B cell (primary cell): ENCODE data around the gene AAK1. TPM values are rescaled to one million over a fixed set of nuclear protein-coding genes. Genes with fewer than 3 reads are reported as not detected.

Experiments
- ATAC-seq: fragments of 200-7000 bp; cut with Tn5 transposase; one replicate; pipeline ENCODE4 v1.10.0; 2021; ENCODE audit warnings: low read depth, mild to moderate bottlenecking, moderate number of reproducible peaks, moderate library complexity
- CTCF ChIA-PET: fragments of 350-600 bp; sonication (Branson Sonifier 250); formaldehyde crosslinking; loops from one replicate; lab custom pipeline; 2021; ENCODE audit warnings: antibody characterized with exemption, inconsistent platforms; lab: Charles Lee
- POLR2A ChIA-PET: fragments of 350-600 bp; sonication (Branson Sonifier 250); formaldehyde crosslinking; loops from one replicate; lab custom pipeline; 2021; ENCODE audit warnings: antibody characterized with exemption; lab: Charles Lee
- DNase-seq: peaks from one replicate; pipeline ENCODE4 v3.0.0; 2013
- H2AFZ ChIP-seq: 2 replicates; pipeline ENCODE4 v1.6.1; 2012; ENCODE audit warnings: mild to moderate bottlenecking, low read depth, low read length; ENCODE audit not compliant: insufficient read depth, poor library complexity, severe bottlenecking
- H3K27ac ChIP-seq, 2 donors: 1 replicate in 1 of 2; 2 replicates in 1 of 2; pipeline ENCODE4 v1.5.1; 2012 to 2013; ENCODE audit warnings: low read length in 2 of 2, mild to moderate bottlenecking in 2 of 2, moderate library complexity in 1 of 2
- H3K27me3 ChIP-seq, 4 experiments: fragments of 200-600 bp in 1 of 4; sonication (generic) in 1 of 4; replicated peaks in 1 of 4; 1 replicate in 2 of 4; 2 replicates in 2 of 4; pipeline versions ENCODE4 v1.6.1 to v1.7.0; 2013 to 2016; ENCODE audit warnings: low read length in 3 of 4, mild to moderate bottlenecking in 2 of 4, mixed read lengths in 1 of 4, moderate library complexity in 1 of 4; ENCODE audit not compliant: insufficient read depth in 4 of 4, control insufficient read depth in 3 of 4; ENCODE audit errors: control extremely low read depth in 1 of 4
- H3K36me3 ChIP-seq, 2 experiments: replicated peaks in 1 of 2; 1 replicate in 1 of 2; 2 replicates in 1 of 2; pipeline versions ENCODE4 v1.6.1 to v1.7.1; 2013; ENCODE audit warnings: low read length in 1 of 2; ENCODE audit not compliant: insufficient read depth in 2 of 2, control insufficient read depth in 1 of 2; ENCODE audit errors: control extremely low read depth in 1 of 2, extremely low read depth in 1 of 2
- H3K4me1 ChIP-seq, 2 donors: fragments of 200-600 bp in 1 of 2; sonication (generic) in 1 of 2; 1 replicate in 1 of 2; 2 replicates in 1 of 2; pipeline versions ENCODE4 v1.5.1 to v1.6.1; 2013 to 2017; ENCODE audit warnings: low read length in 2 of 2; ENCODE audit not compliant: control insufficient read depth in 2 of 2, insufficient read depth in 2 of 2
- H3K4me2 ChIP-seq: replicated peaks from 2 replicates; pipeline ENCODE3; 2012; ENCODE audit warnings: mild to moderate bottlenecking, low read depth, low read length; ENCODE audit not compliant: poor library complexity, severe bottlenecking
- H3K4me3 ChIP-seq, 5 experiments: fragments of 200-600 bp in 1 of 5; sonication (generic) in 1 of 5; 1 replicate in 3 of 5; 2 replicates in 2 of 5; pipeline versions ENCODE4 v1.5.1 to v1.7.0; 2011 to 2016; ENCODE audit warnings: low read length in 4 of 5, mild to moderate bottlenecking in 4 of 5, low read depth in 2 of 5, control low read depth in 1 of 5, moderate library complexity in 1 of 5; ENCODE audit not compliant: insufficient read depth in 1 of 5; ENCODE audit errors: control extremely low read depth in 1 of 5, extremely low read depth in 1 of 5
- H3K79me2 ChIP-seq: fragments of 200-600 bp; sonication (generic); one replicate; pipeline ENCODE4 v1.6.0; 2016; ENCODE audit warnings: low read length; ENCODE audit not compliant: control insufficient read depth, insufficient read depth
- H3K9ac ChIP-seq: fragments of 200-600 bp; sonication (generic); 2 replicates; pipeline ENCODE4 v1.6.1; 2017; ENCODE audit warnings: mild to moderate bottlenecking, low read length, moderate library complexity
- H3K9me3 ChIP-seq, 3 donors: one replicate each; pipeline versions ENCODE4 v1.6.1 to v1.7.1; 2013; ENCODE audit warnings: low read length in 2 of 3; ENCODE audit not compliant: control insufficient read depth in 2 of 3, insufficient read depth in 1 of 3; ENCODE audit errors: control extremely low read depth in 1 of 3
- H4K20me1 ChIP-seq: 2 replicates; pipeline ENCODE4 v1.6.0; 2012; ENCODE audit warnings: mild to moderate bottlenecking, low read length; ENCODE audit not compliant: insufficient read depth, control insufficient read depth, poor library complexity, severe bottlenecking
- H3K27ac Mint-ChIP-seq: one replicate; pipeline ENCODE4 v1.8.0; 2021; ENCODE audit warnings: mixed read lengths
- H3K27me3 Mint-ChIP-seq: one replicate; pipeline ENCODE4 v1.8.0; 2021; ENCODE audit warnings: mixed read lengths
- H3K4me1 Mint-ChIP-seq: one replicate; pipeline ENCODE4 v1.8.0; 2021; ENCODE audit warnings: mixed read lengths
- H3K4me3 Mint-ChIP-seq: one replicate; pipeline ENCODE4 v1.8.0; 2021; ENCODE audit warnings: mixed read lengths
- H3K9me3 Mint-ChIP-seq: one replicate; pipeline ENCODE4 v1.8.0; 2022; ENCODE audit warnings: mixed read lengths; ENCODE audit not compliant: insufficient read depth
- CTCF ChIP-seq: fragments of 200-600 bp; IDR thresholded peaks from one replicate; pipeline ENCODE4 v1.8.0; 2022; ENCODE audit warnings: antibody characterized with exemption, mild to moderate bottlenecking
- EZH2 ChIP-seq: IDR thresholded peaks from 2 replicates; pipeline ENCODE4 v1.6.1; 2012; ENCODE audit warnings: borderline replicate concordance, low read depth, mild to moderate bottlenecking, moderate library complexity, low read length; ENCODE audit not compliant: insufficient read depth, poor library complexity, severe bottlenecking
- WGBS: methylation state at CpG from one replicate; pipeline ENCODE4 v1.1.5; 2013; ENCODE audit warnings: missing lambda C conversion rate; ENCODE audit not compliant: insufficient coverage; 5-methylcytosine and 5-hydroxymethylcytosine counted together
- intact Hi-C: fragments of 100-400 bp; cut with micrococcal nuclease; formaldehyde crosslinking; loops from one replicate; pipeline ENCODE4 v1.10.0; 2022
- polyA plus RNA-seq: library from polyadenylated mRNA; depleted of rRNA; stranded (reverse); fragments of >200 nt; gene quantifications from 2 replicates; pipeline ENCODE4 v1.2.3, GENCODE V29; 2012
- small RNA-seq: library from RNA; depleted of rRNA; stranded (forward); fragments of <200 nt; gene quantifications from one replicate; pipeline ENCODE3, GENCODE V24; 2012; ENCODE audit warnings: low replicate concordance, low read depth; ENCODE audit not compliant: insufficient read length
- total RNA-seq, 2 donors: library from RNA; stranded (reverse); fragments of 120-200 nt in 1 of 2; gene quantifications; 1 replicate in 1 of 2; 2 replicates in 1 of 2; pipeline versions ENCODE4 v1.2.3 to v1.2.4, GENCODE V29; 2013 to 2022

AAK1 gene
- total and polyA plus RNA-seq, 2 donors (not counting 1 experiment from before 2014, with no cell fraction given) = 2.4 to 7.2 TPM

- ChIA-PET CTCF (no interaction called here), POLR2A (no interaction called here)
- Mint-ChIP-seq H3K4me1 (no peaks in the 10 kb centered on the region), H3K27ac (no peak overlapping the region), H3K27me3 (no peaks in the 10 kb centered on the region), H3K4me3 (no peak overlapping the region), H3K9me3 (no peaks in the 10 kb centered on the region)
- TF ChIP-seq EZH2 (no peak), CTCF (no peak)
- intact Hi-C loops = no loop called here
- H3K4me2 ChIP-seq = no peak overlapping the region
- H3K4me3 ChIP-seq = no peak overlapping the region
- no peak overlapping the region for H2AFZ ChIP-seq
- no CpG with 5 or more reads among the region's 1 CpG for WGBS
- ATAC-seq (no peak), DNase-seq (no peak)
- no peaks in the 10 kb centered on the region for H3K27me3 ChIP-seq
- H3K4me1 ChIP-seq = no peaks in the 10 kb centered on the region
- no peaks in the 10 kb centered on the region for H4K20me1 ChIP-seq
- no peak overlapping the region for H3K9ac ChIP-seq
- no peaks in the 10 kb centered on the region for H3K9me3 ChIP-seq
- no peak overlapping the region for H3K27ac ChIP-seq
- H3K79me2 ChIP-seq = no peaks in the 10 kb centered on the region
- H3K36me3 ChIP-seq = peaks cover 2 to 34% of the 10 kb centered on the region in 2 experiments
Measured at GRCh38 chr2:69416147-69416546, 227.4 kb downstream of the AAK1 start.

Small RNA genes within 50 kb of the gene (small RNA-seq; reads per million reads assigned to genes)
- gene RN7SL604P (not detected), gene SNORA36C (not detected)

Other genes starting within 250 kb of the AAK1 start
- gene NFU1, start 206.3 kb downstream of the AAK1 start, total RNA-seq = 33.8 and 40.6 TPM in 2 replicates
- 17.1 and 19.2 TPM in 2 replicates for gene NFU1, start 206.3 kb downstream of the AAK1 start, polyA plus RNA-seq
- 28.1 and 28.4 TPM in 2 replicates for gene ANXA4, start 98.4 kb upstream of the AAK1 start, total RNA-seq
- 31.9 and 61.7 TPM in 2 replicates for gene ANXA4, start 98.4 kb upstream of the AAK1 start, polyA plus RNA-seq
- 22.0 and 26.3 TPM in 2 replicates for gene GMCL1, start 185.9 kb upstream of the AAK1 start, total RNA-seq
- 6.0 and 9.6 TPM in 2 replicates for gene GMCL1, start 185.9 kb upstream of the AAK1 start, polyA plus RNA-seq